Testis (tissue), 2 donors: ENCODE measurements around the gene YIPF3.

ENCODE experiments used
- POLR2A ChIP-seq: fragments of 450-650 bp; IDR thresholded peaks from one replicate; pipeline ENCODE4 v1.6.1; 2017; ENCODE audit warnings: antibody characterized with exemption, mild to moderate bottlenecking, moderate library complexity
- TF ChIP-seq, protein P1 (sequence below), 3 experiments: fragments of 450-650 bp in 2 of 3; fragments of 200-600 bp in 1 of 3; sonication (generic) in 1 of 3; IDR thresholded peaks; one replicate each; pipeline ENCODE4 v1.5.1; 2016 to 2019; ENCODE audit warnings: antibody characterized with exemption in 3 of 3, mild to moderate bottlenecking in 2 of 3, moderate library complexity in 1 of 3

DNA sequence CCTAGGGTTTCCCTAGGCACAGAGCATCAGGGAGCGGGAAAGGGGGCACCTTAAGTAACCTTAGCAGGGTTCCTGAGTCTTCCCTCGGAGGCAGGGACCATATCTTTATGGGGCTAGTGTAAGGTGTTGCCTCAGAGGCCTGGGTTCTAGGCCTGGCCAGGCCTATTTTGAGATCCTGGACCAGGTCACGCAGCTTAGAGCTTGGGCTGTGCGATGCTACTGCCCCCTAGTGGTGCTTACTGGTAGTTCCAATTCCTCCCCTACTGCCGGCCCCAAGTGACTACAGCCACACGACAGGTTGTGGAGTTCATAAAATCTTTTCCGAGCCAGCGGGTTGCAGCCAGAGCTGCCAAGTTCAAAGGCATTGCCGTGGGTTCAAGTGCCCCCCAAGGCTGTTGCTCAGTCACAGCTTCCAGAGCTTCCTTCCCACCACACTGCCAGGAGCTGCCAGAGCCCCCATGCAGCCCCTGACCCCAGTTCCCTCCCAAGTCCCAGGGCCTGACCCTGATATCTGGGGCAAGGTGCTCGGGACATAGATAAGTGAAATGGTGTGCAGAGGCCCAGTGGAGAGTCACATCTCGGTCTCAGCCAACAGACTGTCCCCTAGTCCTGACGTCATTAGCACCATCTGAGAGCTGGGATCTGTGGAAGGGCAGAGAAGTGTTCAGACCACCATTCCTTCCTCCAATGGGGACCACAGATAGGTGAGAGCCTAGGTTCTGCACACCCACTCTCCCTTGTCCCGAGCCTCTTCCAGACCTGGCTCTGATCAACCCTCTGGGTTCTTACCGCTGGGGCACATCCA is 9.9 kb downstream of the YIPF3 start:
- no peak for TF ChIP-seq POLR2A
- TF ChIP-seq, protein P1, sequence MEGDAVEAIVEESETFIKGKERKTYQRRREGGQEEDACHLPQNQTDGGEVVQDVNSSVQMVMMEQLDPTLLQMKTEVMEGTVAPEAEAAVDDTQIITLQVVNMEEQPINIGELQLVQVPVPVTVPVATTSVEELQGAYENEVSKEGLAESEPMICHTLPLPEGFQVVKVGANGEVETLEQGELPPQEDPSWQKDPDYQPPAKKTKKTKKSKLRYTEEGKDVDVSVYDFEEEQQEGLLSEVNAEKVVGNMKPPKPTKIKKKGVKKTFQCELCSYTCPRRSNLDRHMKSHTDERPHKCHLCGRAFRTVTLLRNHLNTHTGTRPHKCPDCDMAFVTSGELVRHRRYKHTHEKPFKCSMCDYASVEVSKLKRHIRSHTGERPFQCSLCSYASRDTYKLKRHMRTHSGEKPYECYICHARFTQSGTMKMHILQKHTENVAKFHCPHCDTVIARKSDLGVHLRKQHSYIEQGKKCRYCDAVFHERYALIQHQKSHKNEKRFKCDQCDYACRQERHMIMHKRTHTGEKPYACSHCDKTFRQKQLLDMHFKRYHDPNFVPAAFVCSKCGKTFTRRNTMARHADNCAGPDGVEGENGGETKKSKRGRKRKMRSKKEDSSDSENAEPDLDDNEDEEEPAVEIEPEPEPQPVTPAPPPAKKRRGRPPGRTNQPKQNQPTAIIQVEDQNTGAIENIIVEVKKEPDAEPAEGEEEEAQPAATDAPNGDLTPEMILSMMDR (IDR thresholded peaks at IDR 0.05): peak; percentile 85 to 99 (median 88)
